Heart left ventricle (tissue), 16 donors: Measurements from ENCODE around the gene DOK3. TPM values are rescaled to one million over a fixed set of nuclear protein-coding genes. Genes with fewer than 3 reads are reported as not detected.
A peak's percentile ranks its signal among the peaks of the same experiment; 100 is the strongest.

Source experiments
- ATAC-seq, 4 donors: fragments of 200-7000 bp; cut with Tn5 transposase; one replicate each; pipeline ENCODE4 v1.9.1; 2020 to 2022; ENCODE audit warnings: moderate library complexity in 4 of 4, mild to moderate bottlenecking in 3 of 4, moderate number of reproducible peaks in 1 of 4
- DNase-seq, 5 donors: peaks; one replicate each; pipeline ENCODE4 v3.0.0-alpha.2; 2020
- H3K27ac ChIP-seq, 12 donors: fragments of 200-600 bp; sonication (generic) in 4 of 12; one replicate each; pipeline versions ENCODE4 v1.5.0 to v1.8.0; 2016 to 2022; ENCODE audit warnings: mild to moderate bottlenecking in 2 of 12
- H3K27me3 ChIP-seq, 9 donors: fragments of 200-600 bp; sonication (generic) in 2 of 9; one replicate each; pipeline versions ENCODE4 v1.5.1 to v1.8.0; 2016 to 2022; ENCODE audit warnings: mild to moderate bottlenecking in 3 of 9
- H3K36me3 ChIP-seq, 9 donors: fragments of 200-600 bp; sonication (generic) in 2 of 9; one replicate each; pipeline versions ENCODE4 v1.5.0 to v1.8.0; 2018 to 2022; ENCODE audit warnings: mild to moderate bottlenecking in 2 of 9
- H3K4me1 ChIP-seq, 12 donors: fragments of 200-600 bp; sonication (generic) in 4 of 12; one replicate each; pipeline versions ENCODE4 v1.5.0 to v1.8.0; 2016 to 2022; ENCODE audit warnings: mild to moderate bottlenecking in 3 of 12
- H3K4me3 ChIP-seq, 12 donors: fragments of 200-600 bp; sonication (generic) in 4 of 12; one replicate each; pipeline versions ENCODE4 v1.5.0 to v1.8.0; 2017 to 2022; ENCODE audit warnings: mild to moderate bottlenecking in 9 of 12, moderate library complexity in 4 of 12
- H3K9me3 ChIP-seq, 12 donors: fragments of 200-600 bp; sonication (generic) in 4 of 12; one replicate each; pipeline versions ENCODE4 v1.5.0 to v1.8.0; 2016 to 2022; ENCODE audit warnings: mild to moderate bottlenecking in 1 of 12
- POLR2A ChIP-seq, 2 donors: fragments of 450-650 bp; IDR thresholded peaks; one replicate each; pipeline ENCODE4 v1.6.1; 2017; ENCODE audit warnings: antibody characterized with exemption in 2 of 2, mild to moderate bottlenecking in 2 of 2, moderate library complexity in 2 of 2
- WGBS, 4 donors: extraction: QIAGEN DNeasy Blood & Tissue Kit in 2 of 4; methylation state at CpG; one replicate each; pipeline versions ENCODE4 v1.1.5 to v1.1.7; 2013 to 2018; 5-methylcytosine and 5-hydroxymethylcytosine counted together
- intact Hi-C, 10 donors: fragments of 100-400 bp; cut with DNase I; formaldehyde crosslinking; loops; one replicate each; pipeline versions ENCODE4 v1.11.1 to v1.14.2; 2022
- polyA plus RNA-seq, 2 donors: library from polyadenylated mRNA; stranded (reverse); fragments of 200-250 nt; gene quantifications; one replicate each; pipeline ENCODE4 v1.2.3, GENCODE V29; 2013
- total RNA-seq, 9 donors: library from RNA; depleted of rRNA in 2 of 9; stranded (reverse); fragments of >200 nt in 2 of 9; fragmentation: NEBNext Ultra II Directional in 3 of 9; extraction: Animal tissue kit (Norgen Biotek cat#: 25700) in 3 of 9; gene quantifications; one replicate each; pipeline versions ENCODE4 v1.1.0 to v1.2.4, GENCODE V29; 2016 to 2023
- TF ChIP-seq, protein P1 (sequence below), 12 donors: fragments of 200-600 bp; sonication (generic) in 4 of 12; IDR thresholded peaks; one replicate each; pipeline versions ENCODE4 v1.5.0 to v1.8.0; 2018 to 2022; ENCODE audit warnings: antibody characterized with exemption in 12 of 12, mild to moderate bottlenecking in 5 of 12
- donor health status: ischemic (EF 13 %, LVEDD 7.1; RV severe dilation, severe dysfunction).
- donor health status: healthy with polysubstance abuse.
- donor health status: DM: no; HTN: yes; CAD: no.
- donor health status: DM: no; HTN: no; CAD: no.
- donor health status: ischemic (EF 25% LVEDD 6.9; RV normal size, moderate dysfunction).
- donor health status: ischemic (EF 25% LVEDD 5.7; RV mildly dilated, moderate dysfunction).
- donor health status: healthy.
- donor health status: DM: yes; HTN: yes; CAD: no.
- donor health status: ischemic (EF 35%, LVEDD 5.7; RV mildly dilated, moderate dysfunction).
- donor health status: nonischemic (EF 11% LVEDD 7.7; RV severe dilation, severe dysfunction).
- donor health status: DM: yes; HTN: yes; CAD: no.
- donor health status: PGD.
- donor health status: ischemic (EF 29% LVEDD 5.4; RV normal size, mild dysfunction).
- donor health status: nonischemic (EF 23%, LVEDD 6.1; RV moderate dilation, normal function).

Gene DOK3
- total and polyA plus RNA-seq, 11 donors, result 0.77 to 23.8 (median 2.7) TPM

DNA sequence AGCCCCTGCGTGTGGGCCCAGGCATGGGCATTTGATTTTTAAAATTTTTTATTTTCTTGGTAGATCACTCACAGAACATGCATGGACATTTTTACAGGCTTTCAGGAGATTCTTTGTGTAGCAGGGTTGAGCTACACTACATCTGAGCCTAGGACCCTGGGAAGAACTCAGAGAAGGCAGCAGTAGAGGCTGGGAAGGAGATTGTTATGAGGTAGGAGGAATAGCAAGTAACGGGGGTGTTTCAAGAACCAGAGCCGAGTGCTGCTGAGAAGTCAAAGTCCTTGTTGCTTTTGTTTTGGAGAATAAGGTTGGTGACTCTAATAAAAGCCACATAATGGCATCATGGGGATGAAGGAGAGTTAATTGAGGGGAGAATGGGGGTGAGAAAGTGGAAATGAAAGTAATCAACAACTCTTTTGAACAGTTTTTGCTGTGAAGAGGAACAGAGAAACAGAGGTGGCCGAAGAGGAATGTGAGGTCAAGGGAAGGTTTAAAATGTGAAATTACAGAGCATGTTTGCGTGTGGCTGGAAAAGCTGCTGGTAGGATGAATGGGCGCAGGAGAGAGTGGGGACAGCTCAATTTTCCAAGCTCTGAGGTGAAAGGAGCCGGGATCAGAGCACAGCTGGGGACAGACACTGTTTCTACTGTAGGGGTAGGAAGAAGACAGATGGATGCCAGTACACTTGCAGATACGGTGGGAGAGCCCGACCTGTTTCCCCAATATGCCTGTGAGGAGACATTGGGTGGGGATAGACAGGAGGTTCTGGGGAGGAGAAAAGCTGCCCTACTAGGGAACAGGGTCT is 7.5 kb downstream of the DOK3 start:
- intact Hi-C loops, result loop anchor here in 9 of 10 donors (1.0 to 10.0 kb wide), 10 partner anchors 46 to 187 kb away; partner anchors contain the start of genes F12 (in 1 of the 9), MXD3 (in 1 of the 9) and PFN3 (in 1 of the 9)
- DNase-seq, result no peak
- H3K36me3 ChIP-seq, result peaks cover 0 to 20% (median 0%) of the 10 kb centered on the region in 9 donors
- TF ChIP-seq, protein P1, sequence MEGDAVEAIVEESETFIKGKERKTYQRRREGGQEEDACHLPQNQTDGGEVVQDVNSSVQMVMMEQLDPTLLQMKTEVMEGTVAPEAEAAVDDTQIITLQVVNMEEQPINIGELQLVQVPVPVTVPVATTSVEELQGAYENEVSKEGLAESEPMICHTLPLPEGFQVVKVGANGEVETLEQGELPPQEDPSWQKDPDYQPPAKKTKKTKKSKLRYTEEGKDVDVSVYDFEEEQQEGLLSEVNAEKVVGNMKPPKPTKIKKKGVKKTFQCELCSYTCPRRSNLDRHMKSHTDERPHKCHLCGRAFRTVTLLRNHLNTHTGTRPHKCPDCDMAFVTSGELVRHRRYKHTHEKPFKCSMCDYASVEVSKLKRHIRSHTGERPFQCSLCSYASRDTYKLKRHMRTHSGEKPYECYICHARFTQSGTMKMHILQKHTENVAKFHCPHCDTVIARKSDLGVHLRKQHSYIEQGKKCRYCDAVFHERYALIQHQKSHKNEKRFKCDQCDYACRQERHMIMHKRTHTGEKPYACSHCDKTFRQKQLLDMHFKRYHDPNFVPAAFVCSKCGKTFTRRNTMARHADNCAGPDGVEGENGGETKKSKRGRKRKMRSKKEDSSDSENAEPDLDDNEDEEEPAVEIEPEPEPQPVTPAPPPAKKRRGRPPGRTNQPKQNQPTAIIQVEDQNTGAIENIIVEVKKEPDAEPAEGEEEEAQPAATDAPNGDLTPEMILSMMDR (IDR thresholded peaks at IDR 0.05), result no peak
- TF ChIP-seq POLR2A (IDR thresholded peaks at IDR 0.05), result no peak
- H3K4me1 ChIP-seq, result peaks cover 0 to 35% (median 18%) of the 10 kb centered on the region in 12 donors
- H3K27me3 ChIP-seq, result no peaks in the 10 kb centered on the region
- H3K27ac ChIP-seq, result no peak overlapping the region
- ATAC-seq, result no peak
- H3K9me3 ChIP-seq, result no peaks in the 10 kb centered on the region
- WGBS, 4 donors, result 66 to 81% (median 72%) methylated on average over 9 of the region's 9 CpGs
- no peak overlapping the region for H3K4me3 ChIP-seq

DNA sequence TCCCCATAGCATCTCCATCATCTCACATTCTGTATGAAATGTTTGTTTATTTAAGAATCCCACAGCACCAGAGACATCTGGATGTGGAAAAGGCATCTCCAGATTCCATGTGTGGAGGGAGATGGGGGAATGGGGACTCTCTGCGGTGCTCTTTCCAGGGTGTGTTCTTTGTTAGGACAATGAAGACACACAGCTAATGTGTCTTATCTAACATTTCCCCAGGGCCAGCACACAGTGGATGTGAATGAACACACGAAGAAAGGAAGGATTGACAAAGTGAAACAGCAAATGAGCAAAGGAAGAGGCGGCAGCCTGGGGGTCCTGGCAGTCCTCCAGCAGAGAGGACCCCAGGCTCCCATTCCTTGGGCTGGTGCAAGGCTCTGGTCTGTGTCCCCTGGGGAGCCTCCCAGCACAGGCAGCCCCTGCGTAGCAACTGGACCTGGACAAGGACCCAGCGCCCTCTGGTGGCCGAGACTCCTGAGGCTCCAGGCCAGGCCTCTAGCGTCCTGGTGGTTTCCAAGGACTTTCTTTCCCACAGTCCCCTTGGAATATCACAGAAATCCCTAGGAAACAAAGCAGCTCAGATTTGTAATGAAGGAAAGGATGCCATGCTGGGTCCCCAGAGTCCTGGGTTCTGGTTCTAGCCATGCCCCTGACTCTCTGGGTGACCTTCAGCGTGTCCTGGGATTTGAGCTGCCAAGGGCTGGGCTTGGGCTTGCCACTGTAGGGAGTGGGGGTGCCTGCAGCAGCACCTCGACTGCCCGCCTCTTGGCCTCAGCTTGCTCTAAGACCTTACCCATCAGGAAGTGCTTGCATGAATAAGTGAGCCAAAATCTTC is 8.7 kb downstream of the DOK3 start:
- Histone ChIP-seq H3K27me3 (no peaks in the 10 kb centered on the region), H3K4me3 (no peak overlapping the region), H3K36me3 (peaks cover 0 to 20% (median 0%) of the 10 kb centered on the region in 9 donors), H3K9me3 (no peaks in the 10 kb centered on the region), H3K4me1 (peaks cover 5 to 43% (median 25%) of the 10 kb centered on the region in 12 donors), H3K27ac (peak overlapping the region in 9 of 12 donors; percentile 1 to 53 (median 38))
- DNase-seq (peak; percentile 91 to 96 (median 94)), ATAC-seq (peak; percentile 21 to 54 (median 43))
- TF ChIP-seq, protein P1 (IDR thresholded peaks at IDR 0.05), result peak; percentile 92 to 99 (median 96)
- TF ChIP-seq POLR2A (IDR thresholded peaks at IDR 0.05), result no peak
- intact Hi-C loops, result loop anchor here in 9 of 10 donors (1.0 to 10.0 kb wide), 10 partner anchors 45 to 186 kb away; partner anchors contain the start of genes F12 (in 1 of the 9), MXD3 (in 1 of the 9) and PFN3 (in 1 of the 9)
- 8 to 21% (median 17%) methylated on average over 9 to 10 of the region's 10 CpGs for WGBS, 4 donors

DNA sequence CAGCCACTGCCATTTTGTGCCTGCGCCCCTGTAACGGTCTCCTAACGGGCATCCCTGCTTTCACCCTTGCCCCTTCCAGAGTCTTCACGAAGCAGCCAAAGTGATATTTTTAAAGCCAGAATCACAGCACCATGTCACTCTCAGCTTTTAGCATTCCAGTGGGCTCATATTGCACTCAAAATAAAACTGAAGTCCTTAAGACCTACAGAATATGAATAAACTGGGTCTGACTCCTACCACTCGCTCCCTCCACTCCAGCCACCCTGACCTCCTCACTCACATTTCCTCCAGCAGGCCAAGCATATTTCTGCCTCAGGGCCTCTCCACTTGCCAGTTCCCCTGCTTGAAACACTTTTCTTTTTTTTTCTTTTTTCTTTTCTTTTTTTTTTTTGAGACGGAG is 9.8 kb downstream of the DOK3 start:
- 81 to 88% (median 84%) methylated on average over 6 of the region's 6 CpGs for WGBS, 4 donors
- H3K27me3 ChIP-seq, result no peaks in the 10 kb centered on the region
- TF ChIP-seq POLR2A (IDR thresholded peaks at IDR 0.05), result no peak
- TF ChIP-seq, protein P1 (IDR thresholded peaks at IDR 0.05), result no peak
- no peak overlapping the region for H3K27ac ChIP-seq
- intact Hi-C loops, result loop anchor here in 9 of 10 donors (2.0 to 10.0 kb wide), 8 partner anchors 43 to 185 kb away; partner anchors contain the start of genes F12 (in 1 of the 9), MXD3 (in 1 of the 9) and PFN3 (in 1 of the 9)
- H3K36me3 ChIP-seq, result peaks cover 0 to 15% (median 0%) of the 10 kb centered on the region in 9 donors
- H3K4me1 ChIP-seq, result peaks cover 6 to 54% (median 36%) of the 10 kb centered on the region in 12 donors
- DNase-seq, result no peak
- no peak overlapping the region for H3K4me3 ChIP-seq
- no peaks in the 10 kb centered on the region for H3K9me3 ChIP-seq
- no peak for ATAC-seq
